Dermis microvascular lymphatic vessel endothelial cell (primary cell): ENCODE measurements around the gene KMT2B. TPM values are rescaled to one million over a fixed set of nuclear protein-coding genes. Genes with fewer than 3 reads are reported as not detected.
"Not testable (repeated sequence)": the region's sequence is repeated elsewhere in the genome, so short reads cannot be mapped to it uniquely, and the experiment has no call there.

ENCODE experiments used
- DNase-seq, 2 donors: peaks; one replicate each; pipeline versions ENCODE4 v3.0.0 to v3.0.0-alpha.2; 2010; ENCODE audit warnings: low read depth in 2 of 2
- total RNA-seq: library from RNA; depleted of rRNA; stranded (reverse); fragments of >200 nt; gene quantifications from 2 replicates; pipeline ENCODE4 v1.2.1, GENCODE V29; 2014

KMT2B gene
- total RNA-seq, 1 donor from 2014 or later: 2.3 TPM

GRCh38 chr19:35756377-35757230, 38.8 kb downstream of the KMT2B start, which contains the start of gene HSPB6:
Gene HSPB6 (minus strand): TSS chr19:35757029. CDS start chr19:35757008, 21 bp downstream.
- DNase-seq: peak in 1 of 2 donors; percentile 33

- DNase-seq: no peak
These were observed 39.5 kb downstream of the KMT2B start for GRCh38 chr19:35757231-35757748.

- DNase-seq: peak; percentile 99 to 100
These were observed 40.2 kb downstream of the KMT2B start, which contains the start of gene PROSER3 for GRCh38 chr19:35757749-35758608. Gene PROSER3 (plus strand): TSS chr19:35758176. CDS start chr19:35758216, 40 bp downstream.

GRCh38 chr19:35759697-35760096, 41.9 kb downstream of the KMT2B start:
- DNase-seq: no peak

- no peak for DNase-seq
These were observed 43.0 kb downstream of the KMT2B start for GRCh38 chr19:35760711-35761349.

- DNase-seq: no peak
These were observed 46.9 kb downstream of the KMT2B start for GRCh38 chr19:35764432-35765315.

- DNase-seq: no peak
These were observed 48.8 kb downstream of the KMT2B start for GRCh38 chr19:35766571-35767104.

GRCh38 chr19:35767288-35768081, 49.7 kb downstream of the KMT2B start:
- DNase-seq: no peak

- no peak for DNase-seq
These were observed 50.2 kb downstream of the KMT2B start for GRCh38 chr19:35768082-35768421.

- DNase-seq: not testable (repeated sequence)
These were observed 54.6 kb downstream of the KMT2B start for GRCh38 chr19:35772362-35772761.

GRCh38 chr19:35773020-35773806, 55.4 kb downstream of the KMT2B start:
- DNase-seq: no peak

- no peak for DNase-seq
These were observed 56.7 kb downstream of the KMT2B start for GRCh38 chr19:35774274-35775045.

- no peak for DNase-seq
These were observed 57.2 kb downstream of the KMT2B start for GRCh38 chr19:35775046-35775297.

GRCh38 chr19:35775298-35776101, 57.7 kb downstream of the KMT2B start, which contains the start of gene ARHGAP33:
Gene ARHGAP33 (plus strand): TSS chr19:35775564. CDS start chr19:35775659, 95 bp downstream.
- peak; percentile 87 to 97 for DNase-seq

GRCh38 chr19:35776102-35776788, 58.4 kb downstream of the KMT2B start:
- DNase-seq: no peak

GRCh38 chr19:35777086-35777841, 59.5 kb downstream of the KMT2B start:
- DNase-seq: no peak
